Lower leg skin (tissue), 4 donors: ENCODE results near the gene RIMKLA. TPM values are rescaled to one million over a fixed set of nuclear protein-coding genes. Genes with fewer than 3 reads are reported as not detected.

Source experiments
- DNase-seq, 2 donors: peaks; one replicate each; pipeline ENCODE4 v3.0.0-alpha.2; 2019; ENCODE audit warnings: low spot score in 2 of 2
- H3K4me3 ChIP-seq: fragments of 200-600 bp; sonication (generic); 2 replicates; pipeline ENCODE4 v1.5.1; 2017; ENCODE audit warnings: mild to moderate bottlenecking, low read depth; ENCODE audit not compliant: poor library complexity, severe bottlenecking
- POLR2A ChIP-seq, 2 donors: fragments of 450-650 bp; IDR thresholded peaks; one replicate each; pipeline ENCODE4 v1.6.1; 2016 to 2017; ENCODE audit warnings: antibody characterized with exemption in 2 of 2, mild to moderate bottlenecking in 1 of 2, moderate library complexity in 1 of 2
- WGBS, 2 donors: methylation state at CpG; one replicate each; pipeline ENCODE4 v1.1.5; 2018; 5-methylcytosine and 5-hydroxymethylcytosine counted together
- intact Hi-C: fragments of 100-400 bp; cut with DNase I; formaldehyde crosslinking; loops from one replicate; pipeline ENCODE4 v1.15.0; 2023; ENCODE audit warnings: low total_unique reads
- total RNA-seq, 4 donors: library from RNA; depleted of rRNA; stranded (reverse); fragments of >200 nt; gene quantifications; one replicate each; pipeline ENCODE4 v1.1.0, GENCODE V29; 2016
- TF ChIP-seq, protein P1 (sequence below), 3 donors: fragments of 450-650 bp; IDR thresholded peaks; one replicate each; pipeline ENCODE4 v1.5.1; 2016; ENCODE audit warnings: antibody characterized with exemption in 3 of 3, mild to moderate bottlenecking in 3 of 3, moderate library complexity in 2 of 3

Gene RIMKLA
- total RNA-seq, 4 donors from 2014 or later, result 0.04 to 0.34 (median 0.26) TPM; not detected in 1

- no peak for DNase-seq
- 84 to 90% methylated on average over 1 of the region's 1 CpG for WGBS, 2 donors
- H3K4me3 ChIP-seq, result no peak overlapping the region
- TF ChIP-seq POLR2A (IDR thresholded peaks at IDR 0.05), result no peak
- TF ChIP-seq, protein P1, sequence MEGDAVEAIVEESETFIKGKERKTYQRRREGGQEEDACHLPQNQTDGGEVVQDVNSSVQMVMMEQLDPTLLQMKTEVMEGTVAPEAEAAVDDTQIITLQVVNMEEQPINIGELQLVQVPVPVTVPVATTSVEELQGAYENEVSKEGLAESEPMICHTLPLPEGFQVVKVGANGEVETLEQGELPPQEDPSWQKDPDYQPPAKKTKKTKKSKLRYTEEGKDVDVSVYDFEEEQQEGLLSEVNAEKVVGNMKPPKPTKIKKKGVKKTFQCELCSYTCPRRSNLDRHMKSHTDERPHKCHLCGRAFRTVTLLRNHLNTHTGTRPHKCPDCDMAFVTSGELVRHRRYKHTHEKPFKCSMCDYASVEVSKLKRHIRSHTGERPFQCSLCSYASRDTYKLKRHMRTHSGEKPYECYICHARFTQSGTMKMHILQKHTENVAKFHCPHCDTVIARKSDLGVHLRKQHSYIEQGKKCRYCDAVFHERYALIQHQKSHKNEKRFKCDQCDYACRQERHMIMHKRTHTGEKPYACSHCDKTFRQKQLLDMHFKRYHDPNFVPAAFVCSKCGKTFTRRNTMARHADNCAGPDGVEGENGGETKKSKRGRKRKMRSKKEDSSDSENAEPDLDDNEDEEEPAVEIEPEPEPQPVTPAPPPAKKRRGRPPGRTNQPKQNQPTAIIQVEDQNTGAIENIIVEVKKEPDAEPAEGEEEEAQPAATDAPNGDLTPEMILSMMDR (IDR thresholded peaks at IDR 0.05), result no peak
- intact Hi-C loops, result no loop called here
Measured at GRCh38 chr1:42418516-42418915, 37.9 kb downstream of the RIMKLA start.

- WGBS, 2 donors, result 45 to 48% methylated on average over 5 of the region's 5 CpGs
- no peak for DNase-seq
- intact Hi-C loops, result no loop called here
- TF ChIP-seq POLR2A (IDR thresholded peaks at IDR 0.05), result no peak
- no peak overlapping the region for H3K4me3 ChIP-seq
Measured at GRCh38 chr1:42419126-42419821, 38.7 kb downstream of the RIMKLA start.

DNA sequence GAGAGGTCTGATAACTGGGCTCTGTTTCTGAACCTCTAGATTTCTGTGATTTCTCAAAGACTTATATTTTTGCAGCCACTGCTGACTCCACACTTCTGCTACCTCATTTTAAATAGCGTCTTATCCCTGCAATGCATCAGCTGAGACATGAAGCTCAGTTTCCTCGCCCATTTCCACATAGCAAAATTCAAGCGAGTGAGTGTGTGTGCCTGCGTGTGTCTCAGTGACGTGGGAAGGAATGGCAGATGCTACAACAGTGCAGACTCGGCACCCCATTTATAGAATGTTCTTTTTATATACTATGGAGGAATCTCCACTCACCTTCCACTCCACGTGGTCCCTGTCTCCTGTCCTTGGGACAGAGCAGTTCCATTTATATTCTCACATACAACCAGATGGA, 39.5 kb downstream of the RIMKLA start:
- WGBS, 2 donors, result 41 to 55% methylated on average over 7 of the region's 7 CpGs
- intact Hi-C loops, result no loop called here

GRCh38 chr1:42420911-42421585, 40.5 kb downstream of the RIMKLA start:
- intact Hi-C loops, result no loop called here
- H3K4me3 ChIP-seq, result no peak overlapping the region
- TF ChIP-seq POLR2A (IDR thresholded peaks at IDR 0.05), result no peak
- no peak for DNase-seq
- 14 to 20% methylated on average over 10 of the region's 10 CpGs for WGBS, 2 donors

More for the DNA sequence above, 39.5 kb downstream of the RIMKLA start:
- TF ChIP-seq, protein P1 (IDR thresholded peaks at IDR 0.05), result no peak
- TF ChIP-seq POLR2A (IDR thresholded peaks at IDR 0.05), result no peak
- DNase-seq, result no peak
- H3K4me3 ChIP-seq, result no peak overlapping the region

GRCh38 chr1:42422737-42423136, 42.1 kb downstream of the RIMKLA start:
- TF ChIP-seq POLR2A (IDR thresholded peaks at IDR 0.05), result no peak
- TF ChIP-seq, protein P1 (IDR thresholded peaks at IDR 0.05), result no peak
- intact Hi-C loops, result no loop called here
- no peak overlapping the region for H3K4me3 ChIP-seq
- no peak for DNase-seq
- WGBS, 2 donors, result 65 to 67% methylated on average over 9 of the region's 9 CpGs

GRCh38 chr1:42423681-42424080, 43.1 kb downstream of the RIMKLA start:
- DNase-seq, result no peak
- 80 to 90% methylated on average over 3 of the region's 3 CpGs for WGBS, 2 donors
- TF ChIP-seq, protein P1 (IDR thresholded peaks at IDR 0.05), result no peak
- TF ChIP-seq POLR2A (IDR thresholded peaks at IDR 0.05), result no peak
- intact Hi-C loops, result no loop called here
- H3K4me3 ChIP-seq, result no peak overlapping the region
